K562 (cell line): ENCODE data around the gene LRRC41. TPM values are rescaled to one million over a fixed set of nuclear protein-coding genes. Genes with fewer than 3 reads are reported as not detected.

Source experiments
- ATAC-seq: fragments of 200-7000 bp; cut with Tn5 transposase; 3 replicates; pipeline ENCODE4 v1.9.1; 2020; ENCODE audit warnings: moderate library complexity
- BruUV-seq: library from RNA; stranded (reverse); fragments of 400-500 nt; replicated peaks from 2 replicates; lab custom pipeline; 2021; lab: Mats Ljungman, UMichigan
- CTCF ChIA-PET: fragments of 300-600 bp; formaldehyde crosslinking; extraction: SDS; loops from one replicate; lab custom pipeline; 2021; ENCODE audit warnings: low intra/inter-chr PET ratio; lab: Yijun Ruan, JAX
- POLR2A ChIA-PET: fragments of 300-600, 350-650 bp; sonication (Branson Sonifier 250); formaldehyde crosslinking; extraction: SDS; loops from one replicate; lab custom pipeline; 2021; ENCODE audit warnings: antibody characterized with exemption, inconsistent platforms; lab: Yijun Ruan, JAX
- DNase-seq, 4 experiments: peaks; one replicate each; pipeline versions ENCODE4 v3.0.0 to v3.0.0-alpha.2; 2011 to 2018; ENCODE audit warnings: low spot score in 3 of 4, mixed read lengths in 3 of 4; ENCODE audit errors: extremely low read depth in 1 of 4
- FAIRE-seq: peaks from 2 replicates; lab custom pipeline; 2011; peaks lifted over from hg19 to GRCh38; lab: Jason Lieb, UNC
- H2AFZ ChIP-seq: 2 replicates; pipeline ENCODE4 v1.6.0; 2011; ENCODE audit warnings: low read depth, low read length, control low read depth, inconsistent platforms
- H3K27ac ChIP-seq: fragments of 200-600 bp; 3 replicates; pipeline ENCODE4 v1.8.0; 2011; ENCODE audit warnings: low read depth, mild to moderate bottlenecking, control low read depth, inconsistent platforms, low read length, moderate library complexity, mixed read lengths; ENCODE audit errors: extremely low read depth
- H3K27me3 ChIP-seq, 2 experiments: fragments of 300-600 bp in 1 of 2; 2 replicates in 1 of 2; 3 replicates in 1 of 2; pipeline versions ENCODE4 v1.6.0 to v1.8.0; 2011; ENCODE audit warnings: inconsistent platforms in 2 of 2, low read length in 2 of 2, mild to moderate bottlenecking in 1 of 2, mixed read lengths in 1 of 2, moderate library complexity in 1 of 2; ENCODE audit not compliant: control insufficient read depth in 2 of 2, insufficient read depth in 2 of 2
- H3K36me3 ChIP-seq: fragments of 300-600 bp; 3 replicates; pipeline ENCODE4 v1.8.0; 2011; ENCODE audit warnings: mild to moderate bottlenecking, low read length, inconsistent platforms; ENCODE audit not compliant: control insufficient read depth, insufficient read depth
- H3K4me1 ChIP-seq, 2 experiments: fragments of 200-600 bp in 1 of 2; replicated peaks in 1 of 2; 2 replicates in 1 of 2; 3 replicates in 1 of 2; pipeline versions ENCODE4 v1.5.1 to v1.8.0; 2011; ENCODE audit warnings: inconsistent platforms in 2 of 2, low read length in 2 of 2, mild to moderate bottlenecking in 1 of 2, mixed read lengths in 1 of 2, moderate library complexity in 1 of 2; ENCODE audit not compliant: control insufficient read depth in 2 of 2, insufficient read depth in 2 of 2
- H3K4me2 ChIP-seq: 2 replicates; pipeline ENCODE4 v1.6.1; 2011; ENCODE audit warnings: low read length, control low read depth, inconsistent platforms, mixed read lengths; ENCODE audit not compliant: insufficient read depth
- H3K4me3 ChIP-seq: fragments of 200-600 bp; sonication (generic), shearing (Covaris generic); 2 replicates; pipeline ENCODE4 v1.5.1; 2016; ENCODE audit warnings: control low read depth, inconsistent platforms
- H3K79me2 ChIP-seq: fragments of 200-600 bp; 3 replicates; pipeline ENCODE4 v1.8.0; 2011; ENCODE audit warnings: low read length, inconsistent platforms; ENCODE audit not compliant: control insufficient read depth, insufficient read depth
- H3K9ac ChIP-seq, 2 experiments: 2 replicates each; pipeline versions ENCODE4 v1.6.0 to v1.6.1; 2011; ENCODE audit warnings: low read depth in 2 of 2, low read length in 2 of 2, control low read depth in 1 of 2, inconsistent platforms in 1 of 2, mild to moderate bottlenecking in 1 of 2, mixed read lengths in 1 of 2; ENCODE audit not compliant: insufficient read depth in 1 of 2
- H3K9me1 ChIP-seq: one replicate; pipeline ENCODE4 v1.6.0; 2011; ENCODE audit warnings: inconsistent platforms, mild to moderate bottlenecking, low read length, moderate library complexity; ENCODE audit not compliant: control insufficient read depth, insufficient read depth
- H3K9me3 ChIP-seq: replicated peaks from 2 replicates; pipeline ENCODE4 v1.5.1; 2011; ENCODE audit warnings: low read depth, low read length, inconsistent platforms; ENCODE audit not compliant: control insufficient read depth, insufficient read depth
- H4K20me1 ChIP-seq: replicated peaks from 2 replicates; pipeline ENCODE4 v1.6.1; 2011; ENCODE audit warnings: low read length, inconsistent platforms, mixed read lengths; ENCODE audit not compliant: control insufficient read depth, insufficient read depth
- ARID2 ChIP-seq: fragments of 450-650 bp; IDR thresholded peaks from 2 replicates; pipeline ENCODE4 v1.6.1; 2017; ENCODE audit warnings: antibody characterized with exemption, mild to moderate bottlenecking
- BMI1 ChIP-seq: fragments of 150-350 bp; IDR thresholded peaks from 2 replicates; pipeline ENCODE4 v1.6.1; 2014; ENCODE audit warnings: low read length
- C11orf30 ChIP-seq: fragments of 450-650 bp; IDR thresholded peaks from 2 replicates; pipeline ENCODE4 v1.6.1; 2016; ENCODE audit warnings: low read depth, mild to moderate bottlenecking
- CBX1 ChIP-seq: sonication (generic); IDR thresholded peaks from 2 replicates; pipeline ENCODE4 v1.6.1; 2016; ENCODE audit warnings: antibody characterized with exemption, low read depth, mild to moderate bottlenecking
- EP300 ChIP-seq: IDR thresholded peaks from 2 replicates; pipeline ENCODE4 v1.6.1; 2012; ENCODE audit warnings: low read length, improper control_type of control experiment
- FOXM1 ChIP-seq, 2 experiments: fragments of 450-650 bp in 1 of 2; sonication (generic) in 1 of 2; formaldehyde crosslinking in 1 of 2; IDR thresholded peaks; 2 replicates each; pipeline versions ENCODE4 v1.6.1 to v1.9.0; 2017 to 2022; ENCODE audit warnings: low read depth in 2 of 2, mild to moderate bottlenecking in 2 of 2, missing genetic modification reagents in 1 of 2, moderate library complexity in 1 of 2
- GTF2F1 ChIP-seq: IDR thresholded peaks from 2 replicates; pipeline ENCODE4 v1.6.1; 2011; ENCODE audit warnings: low read depth, low read length, improper control_type of control experiment
- MAX ChIP-seq: sonication (generic); formaldehyde crosslinking; IDR thresholded peaks from 2 replicates; pipeline ENCODE4 v1.9.0; 2022; ENCODE audit warnings: mild to moderate bottlenecking, missing genetic modification reagents
- MTA1 ChIP-seq: fragments of 450-650 bp; IDR thresholded peaks from 2 replicates; pipeline ENCODE4 v1.6.1; 2017; ENCODE audit warnings: borderline replicate concordance
- MTA2 ChIP-seq: fragments of 450-650 bp; IDR thresholded peaks from 2 replicates; pipeline ENCODE4 v1.6.1; 2016; ENCODE audit warnings: low read depth
- MXI1 ChIP-seq: IDR thresholded peaks from 2 replicates; pipeline ENCODE4 v1.6.1; 2011; ENCODE audit warnings: low read depth, mild to moderate bottlenecking, improper control_type of control experiment, low read length
- NBN ChIP-seq: fragments of 450-650 bp; IDR thresholded peaks from 2 replicates; pipeline ENCODE4 v1.6.1; 2016; ENCODE audit warnings: low read depth, mild to moderate bottlenecking
- NFRKB ChIP-seq: fragments of 450-650 bp; IDR thresholded peaks from 2 replicates; pipeline ENCODE4 v1.6.1; 2016; ENCODE audit warnings: low read depth
- NONO ChIP-seq, 2 experiments: fragments of 200-400 bp in 1 of 2; fragments of 450-650 bp in 1 of 2; formaldehyde crosslinking in 1 of 2; IDR thresholded peaks; 2 replicates each; pipeline ENCODE4 v1.6.1; 2017; ENCODE audit warnings: low read depth in 2 of 2, mild to moderate bottlenecking in 2 of 2, moderate library complexity in 2 of 2, low read length in 1 of 2
- PHB ChIP-seq: fragments of 250-450 bp; sonication (Bioruptor Pico); IDR thresholded peaks from 2 replicates; pipeline ENCODE4 v1.5.0; 2021
- POLR2AphosphoS5 ChIP-seq: IDR thresholded peaks from 2 replicates; pipeline ENCODE4 v1.6.1; 2011; ENCODE audit warnings: mild to moderate bottlenecking, low read depth, low read length, moderate library complexity; ENCODE audit not compliant: control insufficient read depth, insufficient read depth
- POLR2G ChIP-seq: fragments of 200-400 bp; formaldehyde crosslinking; IDR thresholded peaks from 2 replicates; pipeline ENCODE4 v1.6.1; 2017; ENCODE audit warnings: low read depth, mild to moderate bottlenecking, antibody characterized with exemption, low read length, moderate library complexity
- PREB ChIP-seq: sonication (generic); formaldehyde crosslinking; IDR thresholded peaks from 2 replicates; pipeline ENCODE4 v1.8.1; 2023; ENCODE audit warnings: mild to moderate bottlenecking, missing genetic modification reagents
- RFX7 ChIP-seq: fragments of 250-450 bp; sonication (Bioruptor Pico); IDR thresholded peaks from 2 replicates; pipeline ENCODE4 v1.5.1; 2021; ENCODE audit warnings: mild to moderate bottlenecking
- SREBF2 ChIP-seq: sonication (generic); formaldehyde crosslinking; IDR thresholded peaks from 2 replicates; pipeline ENCODE4 v1.4.0; 2020; ENCODE audit warnings: mild to moderate bottlenecking, missing genetic modification reagents
- SRSF7 ChIP-seq: fragments of 200-400 bp; formaldehyde crosslinking; optimal IDR thresholded peaks from 2 replicates; pipeline ENCODE3; 2017; ENCODE audit warnings: mild to moderate bottlenecking, low read depth, low read length
- ZNF212 ChIP-seq: fragments of 450-650 bp; formaldehyde crosslinking; IDR thresholded peaks from 2 replicates; pipeline ENCODE4 v1.4.0; 2020; ENCODE audit warnings: mild to moderate bottlenecking
- WGBS: fragments of 100-300 bp; shearing (Covaris generic); methylation state at CpG from one replicate; pipeline ENCODE4 v1.1.6; 2016; ENCODE audit warnings: low coverage, mixed read lengths; ENCODE audit not compliant: insufficient coverage; ENCODE audit errors: missing lambda C conversion rate; 5-methylcytosine and 5-hydroxymethylcytosine counted together
- in situ Hi-C: fragments of 300-500 bp; cut with MboI; formaldehyde crosslinking; loops from 4 replicates; pipeline ENCODE4 v1.15.0; 2018; ENCODE audit warnings: inconsistent platforms, mixed read lengths
- intact Hi-C: fragments of 100-400 bp; cut with micrococcal nuclease; formaldehyde crosslinking; loops from 2 replicates; pipeline ENCODE4 v1.14.2; 2022
- polyA plus RNA-seq, 8 experiments: library from polyadenylated mRNA; depleted of rRNA in 4 of 8; stranded (reverse) in 5 of 8; unstranded in 3 of 8; fragments of >200 nt; fragmentation: Nextera tagmentation in 2 of 8; fragmentation: Illumina TruSeq in 1 of 8; extraction: Ambion mirVana in 2 of 8; extraction: Trizol in 1 of 8; gene quantifications; 2 replicates each; pipeline versions ENCODE4 v1.2.1 to v1.2.3, GENCODE V29; 2011 to 2014; ENCODE audit warnings: inconsistent platforms in 1 of 8, missing spikeins in 1 of 8
- total RNA-seq, 7 experiments: library from RNA; depleted of rRNA in 6 of 7; stranded (reverse); fragments of >200 nt in 6 of 7; fragmentation: Illumina TruSeq in 2 of 7; extraction: Trizol in 2 of 7; gene quantifications; 2 replicates each; pipeline versions ENCODE4 v1.2.1 to v1.2.3, GENCODE V29; 2011 to 2021; ENCODE audit warnings: low replicate concordance in 1 of 7

The LRRC41 gene
- total and polyA plus RNA-seq, 9 of the 15 experiments (the other 6 are each of a cell fraction or from before 2014, with no cell fraction given): 10.5 to 64.7 (median 44.2) TPM

DNA sequence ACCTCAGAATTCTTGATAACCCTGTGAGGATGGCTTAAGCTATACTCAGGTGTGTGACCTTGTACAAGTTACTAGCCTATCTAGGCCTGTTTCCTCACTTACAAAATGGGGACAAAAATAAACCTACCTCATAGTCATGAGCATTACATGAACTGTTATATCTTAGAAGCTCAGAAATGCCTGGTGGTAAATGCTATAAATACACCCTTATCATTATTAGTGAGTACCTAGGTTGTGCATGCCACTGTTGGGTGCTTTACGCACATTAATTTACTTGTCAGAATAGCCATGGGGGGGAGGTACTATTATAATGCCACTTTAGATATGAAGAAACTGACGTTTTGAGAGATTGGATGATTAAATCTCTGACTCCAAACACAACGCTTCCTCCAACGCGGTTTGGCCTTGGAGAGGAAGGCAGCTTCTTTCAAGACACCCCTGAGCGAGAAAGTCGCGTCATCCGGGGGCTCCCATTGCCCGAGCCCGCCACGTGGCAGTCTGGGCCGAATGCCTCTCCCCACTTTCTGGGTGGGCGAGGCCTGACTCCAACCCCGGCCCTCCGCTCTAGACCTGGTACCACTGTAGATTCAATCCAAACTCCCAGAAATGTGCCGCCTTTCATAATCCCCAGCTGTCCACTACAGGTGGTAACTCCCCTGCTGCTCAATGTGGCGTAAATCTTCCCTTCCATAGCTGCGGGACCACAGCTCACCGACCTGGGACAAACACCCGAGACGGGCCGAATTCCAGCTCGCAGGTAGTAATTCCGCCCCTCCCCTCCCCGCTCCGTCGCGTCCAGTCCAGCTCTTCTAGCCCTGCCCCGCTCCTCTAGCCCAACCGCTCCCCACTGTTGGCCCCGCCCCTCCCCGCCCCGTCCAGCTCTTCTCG, 56.6 kb downstream of the LRRC41 start:
- POLR2A ChIA-PET: interaction anchor here (0.6 to 3.3 kb wide), 30 partner anchors 9 to 1525 kb away, joined by 3 to 23 read pairs (median 4); partner anchors contain the start of genes LRRC41, PIK3R3, TSPAN1 and UQCRH
- TSS peak; percentile 98 for BruUV-seq
- in situ Hi-C loops: no loop called here
- TF ChIP-seq C11orf30 (no peak), CBX1 (no peak), NFRKB (no peak), ZNF212 (CRISPR knock-in tag) (no peak), BMI1 (no peak), GTF2F1 (no peak), ARID2 (no peak), MAX (CRISPR knock-in tag) (peak; percentile 93), MXI1 (peak; percentile 69; the same call in 1 of the 2 replicates), MTA2 (no peak), RFX7 (CRISPR knock-in tag) (no peak), MTA1 (no peak; the same call in 1 of the 2 replicates), SRSF7 (no peak), PREB (CRISPR knock-in tag) (no peak), SREBF2 (CRISPR knock-in tag) (no peak), FOXM1 (IDR thresholded peaks at IDR 0.05; ENCODE audit: low read depth) (no peak), FOXM1 (CRISPR knock-in tag; IDR thresholded peaks at IDR 0.05; ENCODE audit: low read depth) (no peak; the same call in 1 of the 2 replicates), POLR2AphosphoS5 (no peak), POLR2G (peak; percentile 67), NONO (IDR thresholded peaks at IDR 0.05; ENCODE audit: low read depth in 2 of 2, low read length in 1 of 2) (no peak), NBN (peak; percentile 68), PHB (CRISPR knock-in tag) (no peak), EP300 (peak; percentile 18; the same call in 1 of the 2 replicates)

More for the DNA sequence above, 56.6 kb downstream of the LRRC41 start:
- DNase-seq: peak; percentile 65 to 78 (median 68)
- Histone ChIP-seq H4K20me1 (peaks cover 6% of the 10 kb centered on the region), H3K4me2 (peak overlapping the region; percentile 98), H3K79me2 (peaks cover 33% of the 10 kb centered on the region), H3K9ac (peak overlapping the region; percentile 89 to 96), H3K4me1 (peaks cover 22 to 40% of the 10 kb centered on the region in 2 experiments; a peak in 4 of 5 replicates), H3K27me3 (no peaks in the 10 kb centered on the region), H3K4me3 (peak overlapping the region; percentile 60), H3K27ac (peak overlapping the region; percentile 91), H3K36me3 (peaks cover 31% of the 10 kb centered on the region), H2AFZ (peak overlapping the region; percentile 99), H3K9me3 (no peaks in the 10 kb centered on the region), H3K9me1 (no peaks in the 10 kb centered on the region)
- peak; percentile 86 for ATAC-seq
- FAIRE-seq: peak; percentile 52
- CTCF ChIA-PET: no interaction called here
- 1% methylated on average over 29 of the region's 35 CpGs for WGBS
- intact Hi-C loops: loop anchor here (5.0 kb wide), 1 partner anchor 56 kb away; the partner anchor contains the start of genes LRRC41 and UQCRH
